Parathyroid adenoma (tissue), 2 donors: ENCODE measurements around the gene CX3CL1.

Experiments
- H2AFZ ChIP-seq: fragments of 300-600 bp; sonication (generic); one replicate; pipeline ENCODE4 v1.7.0; 2017; ENCODE audit warnings: antibody characterized with exemption, mild to moderate bottlenecking
- H3K27ac ChIP-seq: fragments of 300-600 bp; sonication (generic); one replicate; pipeline ENCODE4 v1.7.0; 2017
- H3K27me3 ChIP-seq: fragments of 300-600 bp; sonication (generic); one replicate; pipeline ENCODE4 v1.7.0; 2017; ENCODE audit warnings: low read length; ENCODE audit not compliant: control insufficient read depth, insufficient read depth
- H3K36me3 ChIP-seq: fragments of 300-600 bp; sonication (generic); one replicate; pipeline ENCODE4 v1.7.0; 2017; ENCODE audit warnings: low read length; ENCODE audit not compliant: control insufficient read depth, insufficient read depth
- H3K4me1 ChIP-seq: fragments of 300-600 bp; sonication (generic); one replicate; pipeline ENCODE4 v1.7.0; 2017; ENCODE audit warnings: control low read depth
- H3K4me2 ChIP-seq: fragments of 300-600 bp; sonication (generic); one replicate; pipeline ENCODE4 v1.7.0; 2017; ENCODE audit warnings: low read length
- H3K4me3 ChIP-seq: fragments of 300-600 bp; sonication (generic); one replicate; pipeline ENCODE4 v1.7.0; 2017; ENCODE audit warnings: low read depth, low read length
- H3K79me2 ChIP-seq: fragments of 300-600 bp; sonication (generic); one replicate; pipeline ENCODE4 v1.7.0; 2017; ENCODE audit warnings: control low read depth
- H3K9ac ChIP-seq: fragments of 300-600 bp; sonication (generic); one replicate; pipeline ENCODE4 v1.7.0; 2017; ENCODE audit warnings: mild to moderate bottlenecking
- H3K9me3 ChIP-seq: fragments of 300-600 bp; sonication (generic); one replicate; pipeline ENCODE4 v1.7.0; 2017; ENCODE audit warnings: low read length; ENCODE audit not compliant: control insufficient read depth
- TF ChIP-seq, protein P1 (sequence below): fragments of 300-600 bp; sonication (generic); IDR thresholded peaks from one replicate; pipeline ENCODE4 v1.7.0; 2017; ENCODE audit warnings: antibody characterized with exemption, mild to moderate bottlenecking
- donor health status: primary hyperparathyroidism.

Gene CX3CL1

DNA sequence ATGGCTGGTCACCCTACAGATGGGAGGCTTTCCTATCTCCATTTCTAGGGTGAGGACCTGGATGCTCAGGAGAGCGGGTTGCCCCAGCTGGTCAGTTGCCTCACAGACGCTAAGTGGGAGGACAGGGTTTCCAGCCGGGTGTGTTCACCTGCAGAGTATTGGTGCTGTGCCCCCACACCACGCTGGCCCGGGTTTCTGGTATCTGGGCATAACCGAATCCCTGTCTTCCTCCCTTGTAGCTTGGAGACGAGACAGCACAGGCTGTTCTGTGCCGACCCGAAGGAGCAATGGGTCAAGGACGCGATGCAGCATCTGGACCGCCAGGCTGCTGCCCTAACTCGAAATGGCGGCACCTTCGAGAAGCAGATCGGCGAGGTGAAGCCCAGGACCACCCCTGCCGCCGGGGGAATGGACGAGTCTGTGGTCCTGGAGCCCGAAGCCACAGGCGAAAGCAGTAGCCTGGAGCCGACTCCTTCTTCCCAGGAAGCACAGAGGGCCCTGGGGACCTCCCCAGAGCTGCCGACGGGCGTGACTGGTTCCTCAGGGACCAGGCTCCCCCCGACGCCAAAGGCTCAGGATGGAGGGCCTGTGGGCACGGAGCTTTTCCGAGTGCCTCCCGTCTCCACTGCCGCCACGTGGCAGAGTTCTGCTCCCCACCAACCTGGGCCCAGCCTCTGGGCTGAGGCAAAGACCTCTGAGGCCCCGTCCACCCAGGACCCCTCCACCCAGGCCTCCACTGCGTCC is 9.7 kb downstream of the CX3CL1 start:
- no peaks in the 10 kb centered on the region for H3K27me3 ChIP-seq
- no peak overlapping the region for H3K4me2 ChIP-seq
- no peak overlapping the region for H2AFZ ChIP-seq
- H3K4me3 ChIP-seq, result no peak overlapping the region
- H3K79me2 ChIP-seq, result no peaks in the 10 kb centered on the region
- H3K9me3 ChIP-seq, result no peaks in the 10 kb centered on the region
- no peaks in the 10 kb centered on the region for H3K36me3 ChIP-seq
- no peaks in the 10 kb centered on the region for H3K4me1 ChIP-seq
- H3K9ac ChIP-seq, result no peak overlapping the region
- TF ChIP-seq, protein P1, sequence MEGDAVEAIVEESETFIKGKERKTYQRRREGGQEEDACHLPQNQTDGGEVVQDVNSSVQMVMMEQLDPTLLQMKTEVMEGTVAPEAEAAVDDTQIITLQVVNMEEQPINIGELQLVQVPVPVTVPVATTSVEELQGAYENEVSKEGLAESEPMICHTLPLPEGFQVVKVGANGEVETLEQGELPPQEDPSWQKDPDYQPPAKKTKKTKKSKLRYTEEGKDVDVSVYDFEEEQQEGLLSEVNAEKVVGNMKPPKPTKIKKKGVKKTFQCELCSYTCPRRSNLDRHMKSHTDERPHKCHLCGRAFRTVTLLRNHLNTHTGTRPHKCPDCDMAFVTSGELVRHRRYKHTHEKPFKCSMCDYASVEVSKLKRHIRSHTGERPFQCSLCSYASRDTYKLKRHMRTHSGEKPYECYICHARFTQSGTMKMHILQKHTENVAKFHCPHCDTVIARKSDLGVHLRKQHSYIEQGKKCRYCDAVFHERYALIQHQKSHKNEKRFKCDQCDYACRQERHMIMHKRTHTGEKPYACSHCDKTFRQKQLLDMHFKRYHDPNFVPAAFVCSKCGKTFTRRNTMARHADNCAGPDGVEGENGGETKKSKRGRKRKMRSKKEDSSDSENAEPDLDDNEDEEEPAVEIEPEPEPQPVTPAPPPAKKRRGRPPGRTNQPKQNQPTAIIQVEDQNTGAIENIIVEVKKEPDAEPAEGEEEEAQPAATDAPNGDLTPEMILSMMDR, result no peak
- no peak overlapping the region for H3K27ac ChIP-seq

DNA sequence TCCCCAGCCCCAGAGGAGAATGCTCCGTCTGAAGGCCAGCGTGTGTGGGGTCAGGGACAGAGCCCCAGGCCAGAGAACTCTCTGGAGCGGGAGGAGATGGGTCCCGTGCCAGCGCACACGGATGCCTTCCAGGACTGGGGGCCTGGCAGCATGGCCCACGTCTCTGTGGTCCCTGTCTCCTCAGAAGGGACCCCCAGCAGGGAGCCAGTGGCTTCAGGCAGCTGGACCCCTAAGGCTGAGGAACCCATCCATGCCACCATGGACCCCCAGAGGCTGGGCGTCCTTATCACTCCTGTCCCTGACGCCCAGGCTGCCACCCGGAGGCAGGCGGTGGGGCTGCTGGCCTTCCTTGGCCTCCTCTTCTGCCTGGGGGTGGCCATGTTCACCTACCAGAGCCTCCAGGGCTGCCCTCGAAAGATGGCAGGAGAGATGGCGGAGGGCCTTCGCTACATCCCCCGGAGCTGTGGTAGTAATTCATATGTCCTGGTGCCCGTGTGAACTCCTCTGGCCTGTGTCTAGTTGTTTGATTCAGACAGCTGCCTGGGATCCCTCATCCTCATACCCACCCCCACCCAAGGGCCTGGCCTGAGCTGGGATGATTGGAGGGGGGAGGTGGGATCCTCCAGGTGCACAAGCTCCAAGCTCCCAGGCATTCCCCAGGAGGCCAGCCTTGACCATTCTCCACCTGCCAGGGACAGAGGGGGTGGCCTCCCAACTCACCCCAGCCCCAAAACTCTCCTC is 10.4 kb downstream of the CX3CL1 start:
- TF ChIP-seq, protein P1, result no peak
- Histone ChIP-seq H3K36me3 (no peaks in the 10 kb centered on the region), H3K4me2 (no peak overlapping the region), H3K9me3 (no peaks in the 10 kb centered on the region), H3K27ac (no peak overlapping the region), H3K27me3 (no peaks in the 10 kb centered on the region), H3K4me1 (no peaks in the 10 kb centered on the region), H3K9ac (no peak overlapping the region), H3K79me2 (no peaks in the 10 kb centered on the region), H3K4me3 (no peak overlapping the region), H2AFZ (no peak overlapping the region)

DNA sequence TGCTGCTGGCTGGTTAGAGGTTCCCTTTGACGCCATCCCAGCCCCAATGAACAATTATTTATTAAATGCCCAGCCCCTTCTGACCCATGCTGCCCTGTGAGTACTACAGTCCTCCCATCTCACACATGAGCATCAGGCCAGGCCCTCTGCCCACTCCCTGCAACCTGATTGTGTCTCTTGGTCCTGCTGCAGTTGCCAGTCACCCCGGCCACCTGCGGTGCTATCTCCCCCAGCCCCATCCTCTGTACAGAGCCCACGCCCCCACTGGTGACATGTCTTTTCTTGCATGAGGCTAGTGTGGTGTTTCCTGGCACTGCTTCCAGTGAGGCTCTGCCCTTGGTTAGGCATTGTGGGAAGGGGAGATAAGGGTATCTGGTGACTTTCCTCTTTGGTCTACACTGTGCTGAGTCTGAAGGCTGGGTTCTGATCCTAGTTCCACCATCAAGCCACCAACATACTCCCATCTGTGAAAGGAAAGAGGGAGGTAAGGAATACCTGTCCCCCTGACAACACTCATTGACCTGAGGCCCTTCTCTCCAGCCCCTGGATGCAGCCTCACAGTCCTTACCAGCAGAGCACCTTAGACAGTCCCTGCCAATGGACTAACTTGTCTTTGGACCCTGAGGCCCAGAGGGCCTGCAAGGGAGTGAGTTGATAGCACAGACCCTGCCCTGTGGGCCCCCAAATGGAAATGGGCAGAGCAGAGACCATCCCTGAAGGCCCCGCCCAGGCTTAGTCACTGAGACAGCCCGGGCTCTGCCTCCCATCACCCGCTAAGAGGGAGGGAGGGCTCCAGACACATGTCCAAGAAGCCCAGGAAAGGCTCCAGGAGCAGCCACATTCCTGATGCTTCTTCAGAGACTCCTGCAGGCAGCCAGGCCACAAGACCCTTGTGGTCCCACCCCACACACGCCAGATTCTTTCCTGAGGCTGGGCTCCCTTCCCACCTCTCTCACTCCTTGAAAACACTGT is 11.3 kb downstream of the CX3CL1 start:
- Histone ChIP-seq H3K4me1 (no peaks in the 10 kb centered on the region), H2AFZ (no peak overlapping the region), H3K79me2 (no peaks in the 10 kb centered on the region), H3K4me2 (no peak overlapping the region), H3K9ac (no peak overlapping the region), H3K4me3 (no peak overlapping the region), H3K27me3 (no peaks in the 10 kb centered on the region), H3K9me3 (no peaks in the 10 kb centered on the region), H3K36me3 (no peaks in the 10 kb centered on the region), H3K27ac (no peak overlapping the region)
- TF ChIP-seq, protein P1, result no peak

- Histone ChIP-seq H3K4me2 (no peak overlapping the region), H3K9ac (no peak overlapping the region), H3K9me3 (no peaks in the 10 kb centered on the region), H3K4me1 (no peaks in the 10 kb centered on the region), H3K36me3 (no peaks in the 10 kb centered on the region), H3K79me2 (no peaks in the 10 kb centered on the region), H3K27me3 (no peaks in the 10 kb centered on the region), H2AFZ (no peak overlapping the region), H3K27ac (no peak overlapping the region), H3K4me3 (no peak overlapping the region)
- TF ChIP-seq, protein P1, result no peak
These were observed 12.2 kb downstream of the CX3CL1 start for GRCh38 chr16:57384248-57385070.
